Erythroblast (primary cell): ENCODE data around the gene MRNIP.

Source experiments
- GATA1 ChIP-seq: IDR thresholded peaks from 2 replicates; pipeline ENCODE4 v1.6.1; 2011; ENCODE audit warnings: low read depth, mild to moderate bottlenecking, control low read depth, low read length, moderate library complexity
- POLR2A ChIP-seq: IDR thresholded peaks from 2 replicates; pipeline ENCODE4 v1.6.1; 2011; ENCODE audit warnings: mild to moderate bottlenecking, low read length

DNA sequence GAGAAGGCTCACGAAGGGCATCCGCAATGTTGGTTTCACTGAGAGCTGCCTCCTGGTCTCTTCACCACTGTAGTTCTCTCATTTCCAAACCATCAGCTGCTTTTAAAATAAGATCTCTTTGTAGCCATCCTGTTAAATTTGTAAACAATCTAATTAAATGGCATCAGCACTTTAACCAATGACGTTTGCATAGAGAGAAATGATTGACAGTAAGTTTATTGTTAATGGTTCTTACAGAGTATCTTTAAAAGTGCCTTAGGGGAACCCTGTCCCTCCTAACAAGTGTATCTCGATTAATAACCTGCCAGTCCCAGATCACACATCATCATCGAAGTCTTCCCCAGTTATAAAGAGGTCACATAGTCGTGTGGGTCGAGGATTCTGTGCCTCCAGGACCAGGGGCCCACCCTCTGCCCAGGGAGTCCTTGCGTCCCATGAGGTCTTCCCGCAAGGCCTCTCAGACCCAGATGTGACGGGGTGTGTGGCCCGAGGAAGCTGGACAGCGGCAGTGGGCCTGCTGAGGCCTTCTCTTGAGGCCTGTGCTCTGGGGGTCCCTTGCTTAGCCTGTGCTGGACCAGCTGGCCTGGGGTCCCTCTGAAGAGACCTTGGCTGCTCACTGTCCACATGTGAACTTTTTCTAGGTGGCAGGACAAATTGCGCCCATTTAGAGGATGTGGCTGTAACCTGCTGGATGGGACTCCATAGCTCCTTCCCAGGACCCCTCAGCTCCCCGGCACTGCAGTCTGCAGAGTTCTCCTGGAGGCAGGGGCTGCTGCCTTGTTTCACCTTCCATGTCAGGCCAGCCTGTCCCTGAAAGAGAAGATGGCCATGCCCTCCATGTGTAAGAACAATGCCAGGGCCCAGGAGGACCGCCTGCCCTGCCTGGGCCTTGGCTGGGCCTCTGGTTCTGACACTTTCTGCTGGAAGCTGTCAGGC is 21.3 kb downstream of the MRNIP start:
- TF ChIP-seq POLR2A, result peak; percentile 4
- no peak for TF ChIP-seq GATA1
